ENCODE data around the gene FRS2. TPM values are rescaled to one million over a fixed set of nuclear protein-coding genes. Genes with fewer than 3 reads are reported as not detected.

FRS2 gene
- total and polyA plus RNA-seq, 2 donors: 8.4 to 15.9 TPM

GRCh38 chr12:69456239-69456638, 13.9 kb upstream of the FRS2 start:
- DNase-seq (ENCODE audit: low read depth in 6 of 9, low spot score in 9 of 9): no peak
- Histone ChIP-seq H3K4me1 (ENCODE audit: control insufficient read depth in 2 of 2, insufficient read depth in 2 of 2, low read length in 2 of 2) (no peaks in the 10 kb centered on the region), H3K27ac (ENCODE audit: low read depth in 1 of 2, low read length in 1 of 2) (no peak overlapping the region), H3K36me3 (ENCODE audit: control insufficient read depth in 2 of 2, insufficient read depth in 2 of 2, low read length in 1 of 2) (no peaks in the 10 kb centered on the region), H3K27me3 (ENCODE audit: control insufficient read depth in 2 of 2, insufficient read depth in 1 of 2, low read length in 1 of 2) (no peaks in the 10 kb centered on the region), H3K9me3 (ENCODE audit: control insufficient read depth in 2 of 2, insufficient read depth in 1 of 2, low read length in 1 of 2) (no peaks in the 10 kb centered on the region), H3K4me3 (ENCODE audit: low read length in 2 of 2) (no peak overlapping the region)

- no peaks in the 10 kb centered on the region for H3K36me3 ChIP-seq (ENCODE audit: control insufficient read depth in 2 of 2, insufficient read depth in 2 of 2, low read length in 1 of 2)
- 96% methylated on average over 3 of the region's 3 CpGs for WGBS
Observed at GRCh38 chr12:69457433-69457832, 12.8 kb upstream of the FRS2 start.

GRCh38 chr12:69459477-69459876, 10.7 kb upstream of the FRS2 start:
- Histone ChIP-seq H3K9me3 (ENCODE audit: control insufficient read depth in 2 of 2, insufficient read depth in 1 of 2, low read length in 1 of 2) (no peaks in the 10 kb centered on the region), H3K27me3 (ENCODE audit: control insufficient read depth in 2 of 2, insufficient read depth in 1 of 2, low read length in 1 of 2) (no peaks in the 10 kb centered on the region), H3K27ac (ENCODE audit: low read depth in 1 of 2, low read length in 1 of 2) (no peak overlapping the region), H3K4me1 (ENCODE audit: control insufficient read depth in 2 of 2, insufficient read depth in 2 of 2, low read length in 2 of 2) (no peaks in the 10 kb centered on the region), H3K36me3 (ENCODE audit: control insufficient read depth in 2 of 2, insufficient read depth in 2 of 2, low read length in 1 of 2) (no peaks in the 10 kb centered on the region), H3K4me3 (ENCODE audit: low read length in 2 of 2) (no peak overlapping the region)
- 95% methylated on average over 3 of the region's 3 CpGs for WGBS
- no peak for DNase-seq (ENCODE audit: low read depth in 6 of 9, low spot score in 9 of 9)

More at GRCh38 chr12:69457433-69457832, 12.8 kb upstream of the FRS2 start:
- H3K27ac ChIP-seq (ENCODE audit: low read depth in 1 of 2, low read length in 1 of 2): no peak overlapping the region
- no peak overlapping the region for H3K4me3 ChIP-seq (ENCODE audit: low read length in 2 of 2)
- DNase-seq (ENCODE audit: low read depth in 6 of 9, low spot score in 9 of 9): no peak
- H3K9me3 ChIP-seq (ENCODE audit: control insufficient read depth in 2 of 2, insufficient read depth in 1 of 2, low read length in 1 of 2): no peaks in the 10 kb centered on the region
- no peaks in the 10 kb centered on the region for H3K27me3 ChIP-seq (ENCODE audit: control insufficient read depth in 2 of 2, insufficient read depth in 1 of 2, low read length in 1 of 2)
- no peaks in the 10 kb centered on the region for H3K4me1 ChIP-seq (ENCODE audit: control insufficient read depth in 2 of 2, insufficient read depth in 2 of 2, low read length in 2 of 2)

GRCh38 chr12:69464428-69464827, 5.8 kb upstream of the FRS2 start:
- H3K27ac ChIP-seq (ENCODE audit: low read depth in 1 of 2, low read length in 1 of 2): no peak overlapping the region
- WGBS: 69% methylated on average over 1 of the region's 1 CpG
- no peaks in the 10 kb centered on the region for H3K4me1 ChIP-seq (ENCODE audit: control insufficient read depth in 2 of 2, insufficient read depth in 2 of 2, low read length in 2 of 2)
- no peaks in the 10 kb centered on the region for H3K9me3 ChIP-seq (ENCODE audit: control insufficient read depth in 2 of 2, insufficient read depth in 1 of 2, low read length in 1 of 2)
- no peak overlapping the region for H3K4me3 ChIP-seq (ENCODE audit: low read length in 2 of 2)
- no peaks in the 10 kb centered on the region for H3K27me3 ChIP-seq (ENCODE audit: control insufficient read depth in 2 of 2, insufficient read depth in 1 of 2, low read length in 1 of 2)
- no peaks in the 10 kb centered on the region for H3K36me3 ChIP-seq (ENCODE audit: control insufficient read depth in 2 of 2, insufficient read depth in 2 of 2, low read length in 1 of 2)
- no peak for DNase-seq (ENCODE audit: low read depth in 6 of 9, low spot score in 9 of 9)

GRCh38 chr12:69466867-69467266, 3.3 kb upstream of the FRS2 start:
- Histone ChIP-seq H3K4me1 (ENCODE audit: control insufficient read depth in 2 of 2, insufficient read depth in 2 of 2, low read length in 2 of 2) (peaks cover 3 to 7% of the 10 kb centered on the region in 2 donors), H3K9me3 (ENCODE audit: control insufficient read depth in 2 of 2, insufficient read depth in 1 of 2, low read length in 1 of 2) (no peaks in the 10 kb centered on the region), H3K27me3 (ENCODE audit: control insufficient read depth in 2 of 2, insufficient read depth in 1 of 2, low read length in 1 of 2) (no peaks in the 10 kb centered on the region), H3K36me3 (ENCODE audit: control insufficient read depth in 2 of 2, insufficient read depth in 2 of 2, low read length in 1 of 2) (no peaks in the 10 kb centered on the region), H3K4me3 (ENCODE audit: low read length in 2 of 2) (no peak overlapping the region), H3K27ac (ENCODE audit: low read depth in 1 of 2, low read length in 1 of 2) (no peak overlapping the region)
- no peak for DNase-seq (ENCODE audit: low read depth in 6 of 9, low spot score in 9 of 9)
- 98% methylated on average over 1 of the region's 1 CpG for WGBS

GRCh38 chr12:69467366-69467765, 2.8 kb upstream of the FRS2 start:
- WGBS: 80% methylated on average over 4 of the region's 4 CpGs
- no peaks in the 10 kb centered on the region for H3K9me3 ChIP-seq (ENCODE audit: control insufficient read depth in 2 of 2, insufficient read depth in 1 of 2, low read length in 1 of 2)
- peaks cover 6 to 10% of the 10 kb centered on the region in 2 donors for H3K4me1 ChIP-seq (ENCODE audit: control insufficient read depth in 2 of 2, insufficient read depth in 2 of 2, low read length in 2 of 2)
- H3K36me3 ChIP-seq (ENCODE audit: control insufficient read depth in 2 of 2, insufficient read depth in 2 of 2, low read length in 1 of 2): no peaks in the 10 kb centered on the region
- DNase-seq (ENCODE audit: low read depth in 6 of 9, low spot score in 9 of 9): no peak
- H3K27me3 ChIP-seq (ENCODE audit: control insufficient read depth in 2 of 2, insufficient read depth in 1 of 2, low read length in 1 of 2): no peaks in the 10 kb centered on the region
- H3K27ac ChIP-seq (ENCODE audit: low read depth in 1 of 2, low read length in 1 of 2): no peak overlapping the region
- no peak overlapping the region for H3K4me3 ChIP-seq (ENCODE audit: low read length in 2 of 2)

GRCh38 chr12:69468237-69469026, 1.8 kb upstream of the FRS2 start:
- Histone ChIP-seq H3K27ac (ENCODE audit: low read depth in 1 of 2, low read length in 1 of 2) (no peak overlapping the region), H3K36me3 (ENCODE audit: control insufficient read depth in 2 of 2, insufficient read depth in 2 of 2, low read length in 1 of 2) (no peaks in the 10 kb centered on the region), H3K4me1 (ENCODE audit: control insufficient read depth in 2 of 2, insufficient read depth in 2 of 2, low read length in 2 of 2) (peaks cover 6 to 10% of the 10 kb centered on the region in 2 donors), H3K9me3 (ENCODE audit: control insufficient read depth in 2 of 2, insufficient read depth in 1 of 2, low read length in 1 of 2) (no peaks in the 10 kb centered on the region), H3K27me3 (ENCODE audit: control insufficient read depth in 2 of 2, insufficient read depth in 1 of 2, low read length in 1 of 2) (no peaks in the 10 kb centered on the region), H3K4me3 (ENCODE audit: low read length in 2 of 2) (no peak overlapping the region)
- DNase-seq (ENCODE audit: low read depth in 6 of 9, low spot score in 9 of 9): no peak
- 96% methylated on average over 7 of the region's 7 CpGs for WGBS

- 46% methylated on average over 10 of the region's 10 CpGs for WGBS
- Histone ChIP-seq H3K9me3 (ENCODE audit: control insufficient read depth in 2 of 2, insufficient read depth in 1 of 2, low read length in 1 of 2) (no peaks in the 10 kb centered on the region), H3K4me3 (ENCODE audit: low read length in 2 of 2) (peak overlapping the region; percentile 67 to 68), H3K27ac (ENCODE audit: low read depth in 1 of 2, low read length in 1 of 2) (peak overlapping the region in 1 of 2 donors; percentile 88), H3K4me1 (ENCODE audit: control insufficient read depth in 2 of 2, insufficient read depth in 2 of 2, low read length in 2 of 2) (peaks cover 6 to 10% of the 10 kb centered on the region in 2 donors), H3K27me3 (ENCODE audit: control insufficient read depth in 2 of 2, insufficient read depth in 1 of 2, low read length in 1 of 2) (no peaks in the 10 kb centered on the region), H3K36me3 (ENCODE audit: control insufficient read depth in 2 of 2, insufficient read depth in 2 of 2, low read length in 1 of 2) (no peaks in the 10 kb centered on the region)
- no peak for DNase-seq (ENCODE audit: low read depth in 6 of 9, low spot score in 9 of 9)
Observed at GRCh38 chr12:69469854-69470188, 367 bp upstream of the FRS2 start.

GRCh38 chr12:69471076-69471430, 865 bp downstream of the FRS2 start:
- DNase-seq (ENCODE audit: low read depth in 6 of 9, low spot score in 9 of 9): no peak
- no peaks in the 10 kb centered on the region for H3K36me3 ChIP-seq (ENCODE audit: control insufficient read depth in 2 of 2, insufficient read depth in 2 of 2, low read length in 1 of 2)
- peak overlapping the region; percentile 67 to 68 for H3K4me3 ChIP-seq (ENCODE audit: low read length in 2 of 2)
- peaks cover 6 to 10% of the 10 kb centered on the region in 2 donors for H3K4me1 ChIP-seq (ENCODE audit: control insufficient read depth in 2 of 2, insufficient read depth in 2 of 2, low read length in 2 of 2)
- H3K27ac ChIP-seq (ENCODE audit: low read depth in 1 of 2, low read length in 1 of 2): no peak overlapping the region
- H3K9me3 ChIP-seq (ENCODE audit: control insufficient read depth in 2 of 2, insufficient read depth in 1 of 2, low read length in 1 of 2): no peaks in the 10 kb centered on the region
- H3K27me3 ChIP-seq (ENCODE audit: control insufficient read depth in 2 of 2, insufficient read depth in 1 of 2, low read length in 1 of 2): no peaks in the 10 kb centered on the region
- WGBS: 5% methylated on average over 7 of the region's 7 CpGs
